Esophagus muscularis mucosa (tissue), 4 donors: ENCODE measurements around the gene BRSK1. TPM values are rescaled to one million over a fixed set of nuclear protein-coding genes. Genes with fewer than 3 reads are reported as not detected.
A peak's percentile ranks its signal among the peaks of the same experiment; 100 is the strongest.

Source experiments
- DNase-seq: peaks from one replicate; pipeline ENCODE4 v3.0.0-alpha.2; 2017; ENCODE audit errors: extremely low spot score
- H3K27ac ChIP-seq, 4 donors: fragments of 200-600 bp; sonication (generic); replicated peaks in 1 of 4; 1 replicate in 3 of 4; 2 replicates in 1 of 4; pipeline ENCODE4 v1.5.1; 2016 to 2019; ENCODE audit warnings: mild to moderate bottlenecking in 1 of 4
- H3K27me3 ChIP-seq, 4 donors: fragments of 200-600 bp; sonication (generic); one replicate each; pipeline versions ENCODE4 v1.5.1 to v1.6.0; 2016 to 2019
- H3K36me3 ChIP-seq, 4 donors: fragments of 200-600 bp; sonication (generic); one replicate each; pipeline ENCODE4 v1.5.1; 2016 to 2019
- H3K4me1 ChIP-seq, 4 donors: fragments of 200-600 bp; sonication (generic); one replicate each; pipeline ENCODE4 v1.5.1; 2016 to 2019
- H3K4me3 ChIP-seq, 4 donors: fragments of 200-600 bp; sonication (generic); 1 replicate in 2 of 4; 2 replicates in 2 of 4; pipeline ENCODE4 v1.5.1; 2016 to 2019; ENCODE audit warnings: mild to moderate bottlenecking in 4 of 4, moderate library complexity in 1 of 4
- H3K9me3 ChIP-seq, 4 donors: fragments of 200-600 bp; sonication (generic); 1 replicate in 3 of 4; 2 replicates in 1 of 4; pipeline ENCODE4 v1.5.1; 2016 to 2019
- CTCF ChIP-seq, 3 experiments: fragments of 200-600 bp in 2 of 3; fragments of 450-650 bp in 1 of 3; sonication (generic) in 2 of 3; IDR thresholded peaks; one replicate each; pipeline ENCODE4 v1.5.1; 2017 to 2019; ENCODE audit warnings: antibody characterized with exemption in 3 of 3, mild to moderate bottlenecking in 2 of 3, moderate library complexity in 1 of 3
- EP300 ChIP-seq: sonication (generic); formaldehyde crosslinking; IDR thresholded peaks from one replicate; pipeline ENCODE4 v1.6.1; 2017; ENCODE audit warnings: antibody characterized with exemption
- POLR2A ChIP-seq: fragments of 450-650 bp; IDR thresholded peaks from one replicate; pipeline ENCODE4 v1.6.1; 2017; ENCODE audit warnings: antibody characterized with exemption, moderate library complexity, mild to moderate bottlenecking, low read depth
- POLR2AphosphoS5 ChIP-seq, 2 donors: sonication (generic); formaldehyde crosslinking; IDR thresholded peaks; one replicate each; pipeline ENCODE4 v1.6.1; 2017; ENCODE audit warnings: antibody characterized with exemption in 2 of 2
- WGBS: methylation state at CpG from one replicate; pipeline ENCODE4 v1.1.5; 2018; 5-methylcytosine and 5-hydroxymethylcytosine counted together
- intact Hi-C: fragments of 100-400 bp; cut with DNase I; formaldehyde crosslinking; loops from one replicate; pipeline ENCODE4 v1.15.1; 2023
- total RNA-seq, 4 donors: library from RNA; depleted of rRNA; stranded (reverse); fragments of >200 nt; gene quantifications; one replicate each; pipeline versions ENCODE4 v1.1.0 to v1.2.1, GENCODE V29; 2016

BRSK1 gene
- total RNA-seq, 4 donors from 2014 or later = 3.3 to 16.9 (median 6.7) TPM

GRCh38 chr19:55301459-55302317 is 17.9 kb downstream of the BRSK1 start:
- peak overlapping the region in 1 of 4 donors; percentile 10 for H3K27ac ChIP-seq
- TF ChIP-seq POLR2AphosphoS5 (IDR thresholded peaks at IDR 0.05) = peak in 1 of 2 donors; percentile 88
- TF ChIP-seq CTCF (IDR thresholded peaks at IDR 0.05) = peak in 2 of 3 experiments; percentile 98 to 99
- TF ChIP-seq POLR2A = no peak
- no peak for TF ChIP-seq EP300
- DNase-seq = peak; percentile 94
- peak overlapping the region; percentile 36 to 50 (median 38) for H3K4me3 ChIP-seq
- WGBS = 18% methylated on average over 30 of the region's 42 CpGs
- no peaks in the 10 kb centered on the region for H3K27me3 ChIP-seq
- peaks cover 9 to 12% (median 10%) of the 10 kb centered on the region in 4 donors for H3K4me1 ChIP-seq
- peaks cover 1 to 67% (median 33%) of the 10 kb centered on the region in 4 donors for H3K36me3 ChIP-seq
- no peaks in the 10 kb centered on the region for H3K9me3 ChIP-seq
- intact Hi-C loops = loop anchor here (5.0 to 10.0 kb wide), 3 partner anchors 41 to 113 kb away; partner anchors contain the start of gene TMEM238

DNA sequence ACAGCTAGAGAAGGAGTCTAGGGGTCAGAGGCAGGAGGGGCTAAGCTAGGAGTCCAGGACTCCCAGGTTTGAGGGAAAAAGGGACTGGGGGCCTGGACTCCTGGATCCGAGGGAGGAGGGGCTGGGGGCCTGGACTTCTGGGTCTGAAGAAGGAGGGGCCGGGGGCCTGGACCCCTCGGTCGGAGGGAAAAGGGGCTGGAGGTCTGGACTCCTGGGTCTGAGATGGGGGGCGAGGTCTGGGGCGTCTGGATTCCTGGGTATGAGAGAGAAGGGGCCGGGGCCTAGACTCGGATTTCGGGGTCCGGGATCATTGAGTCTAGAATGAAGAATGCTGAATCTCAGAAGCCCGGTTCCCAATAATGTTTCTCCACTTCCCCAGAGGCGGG is 18.5 kb downstream of the BRSK1 start:
- Histone ChIP-seq H3K27me3 (no peaks in the 10 kb centered on the region), H3K36me3 (peaks cover 3 to 68% (median 38%) of the 10 kb centered on the region in 4 donors), H3K27ac (peak overlapping the region in 1 of 4 donors; percentile 10), H3K9me3 (no peaks in the 10 kb centered on the region), H3K4me3 (peak overlapping the region in 1 of 4 donors; percentile 50), H3K4me1 (peaks cover 9 to 12% (median 10%) of the 10 kb centered on the region in 4 donors)
- intact Hi-C loops = loop anchor here (5.0 to 10.0 kb wide), 3 partner anchors 40 to 112 kb away; partner anchors contain the start of gene TMEM238
- TF ChIP-seq POLR2A (no peak), EP300 (no peak)
- DNase-seq = no peak
- 67% methylated on average over 11 of the region's 12 CpGs for WGBS

DNA sequence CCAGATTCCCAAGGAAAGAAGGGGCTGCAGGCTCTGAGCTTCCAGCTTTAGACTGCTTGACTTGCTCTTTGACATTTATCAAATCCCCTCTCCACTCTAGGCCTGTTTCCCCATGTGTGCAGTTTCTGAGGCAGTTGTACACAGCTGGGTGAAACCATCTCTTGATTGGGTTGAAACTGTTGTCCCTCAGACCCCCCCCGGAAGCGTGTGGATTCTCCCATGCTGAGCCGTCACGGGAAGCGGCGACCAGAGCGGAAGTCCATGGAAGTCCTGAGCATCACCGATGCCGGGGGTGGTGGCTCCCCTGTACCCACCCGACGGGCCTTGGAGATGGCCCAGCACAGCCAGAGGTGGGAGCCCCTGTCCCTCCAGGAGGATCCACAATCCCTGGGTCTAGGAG is 19.7 kb downstream of the BRSK1 start:
- no peaks in the 10 kb centered on the region for H3K9me3 ChIP-seq
- TF ChIP-seq POLR2A (no peak), POLR2AphosphoS5 (IDR thresholded peaks at IDR 0.05) (no peak), CTCF (IDR thresholded peaks at IDR 0.05) (no peak), EP300 (no peak)
- peaks cover 3 to 65% (median 37%) of the 10 kb centered on the region in 4 donors for H3K36me3 ChIP-seq
- no peak overlapping the region for H3K27ac ChIP-seq
- H3K4me3 ChIP-seq = no peak overlapping the region
- WGBS = 92% methylated on average over 2 of the region's 11 CpGs
- no peak for DNase-seq
- H3K27me3 ChIP-seq = no peaks in the 10 kb centered on the region
- peaks cover 9 to 12% (median 10%) of the 10 kb centered on the region in 4 donors for H3K4me1 ChIP-seq
- intact Hi-C loops = loop anchor here (5.0 to 10.0 kb wide), 3 partner anchors 39 to 111 kb away; partner anchors contain the start of gene TMEM238

- intact Hi-C loops = loop anchor here (5.0 to 10.0 kb wide), 3 partner anchors 38 to 110 kb away; partner anchors contain the start of gene TMEM238
- Histone ChIP-seq H3K9me3 (no peaks in the 10 kb centered on the region), H3K36me3 (peaks cover 3 to 70% (median 40%) of the 10 kb centered on the region in 4 donors), H3K27ac (no peak overlapping the region), H3K4me3 (no peak overlapping the region), H3K4me1 (peaks cover 9 to 12% (median 10%) of the 10 kb centered on the region in 4 donors), H3K27me3 (no peaks in the 10 kb centered on the region)
- 91% methylated on average over 30 of the region's 39 CpGs for WGBS
- TF ChIP-seq CTCF (IDR thresholded peaks at IDR 0.05) = no peak
- TF ChIP-seq EP300 = no peak
- no peak for TF ChIP-seq POLR2AphosphoS5 (IDR thresholded peaks at IDR 0.05)
- TF ChIP-seq POLR2A = no peak
- no peak for DNase-seq
Observed at GRCh38 chr19:55304279-55304978, 20.6 kb downstream of the BRSK1 start.
